ENCODE measurements around the gene GPRC5A. TPM values are rescaled to one million over a fixed set of nuclear protein-coding genes. Genes with fewer than 3 reads are reported as not detected.

Gene GPRC5A
- total and polyA plus RNA-seq, 10 of the 15 experiments (the other 5 are each of a cell fraction or from before 2014, with no cell fraction given) = 0.10 to 2.8 (median 1.1) TPM

- Histone ChIP-seq H3K4me2 (ENCODE audit: control insufficient read depth, insufficient read depth) (no peak overlapping the region), H3K4me3 (no peak overlapping the region), H3K9me3 (replicated peaks; ENCODE audit: control insufficient read depth, insufficient read depth, low read length) (no peaks in the 10 kb centered on the region), H2AFZ (ENCODE audit: control insufficient read depth, low read depth, low read length) (no peak overlapping the region), H3K27ac (ENCODE audit: control insufficient read depth, insufficient read depth) (no peak overlapping the region), H3K36me3 (ENCODE audit: control insufficient read depth in 2 of 2, insufficient read depth in 2 of 2, low read length in 1 of 2) (no peaks in the 10 kb centered on the region), H3K9ac (ENCODE audit: control insufficient read depth, insufficient read depth, low read length) (no peak overlapping the region), H3K79me2 (ENCODE audit: control insufficient read depth, insufficient read depth, low read length) (no peaks in the 10 kb centered on the region), H3K4me1 (ENCODE audit: control insufficient read depth, insufficient read depth, low read length) (peaks cover 5% of the 10 kb centered on the region), H4K20me1 (ENCODE audit: control insufficient read depth, insufficient read depth) (no peaks in the 10 kb centered on the region), H3K27me3 (replicated peaks in 1 of 2; ENCODE audit: control insufficient read depth in 2 of 2, insufficient read depth in 2 of 2, low read length in 1 of 2) (no peaks in the 10 kb centered on the region)
- CTCF ChIA-PET = interaction anchor here (1.5 to 2.6 kb wide), 2 partner anchors 15 to 90 kb away, joined by 3 to 9 read pairs; no protein-coding TSS in a partner anchor
- DNase-seq (ENCODE audit: low read depth, low spot score) (no peak), FAIRE-seq (no peak), ATAC-seq (no peak)
- intact Hi-C loops (cut with micrococcal nuclease; ENCODE audit: unreplicated experiment) = no loop called here
- WGBS (ENCODE audit: insufficient coverage, insufficient replicate concordance, low lambda C conversion rate, missing lambda C conversion rate) = 79% methylated on average over 9 of the region's 9 CpGs
- no peak for TF ChIP-seq SMAD1 (IDR thresholded peaks at IDR 0.05; ENCODE audit: low read depth, partially characterized antibody)
- TF ChIP-seq, protein P1, sequence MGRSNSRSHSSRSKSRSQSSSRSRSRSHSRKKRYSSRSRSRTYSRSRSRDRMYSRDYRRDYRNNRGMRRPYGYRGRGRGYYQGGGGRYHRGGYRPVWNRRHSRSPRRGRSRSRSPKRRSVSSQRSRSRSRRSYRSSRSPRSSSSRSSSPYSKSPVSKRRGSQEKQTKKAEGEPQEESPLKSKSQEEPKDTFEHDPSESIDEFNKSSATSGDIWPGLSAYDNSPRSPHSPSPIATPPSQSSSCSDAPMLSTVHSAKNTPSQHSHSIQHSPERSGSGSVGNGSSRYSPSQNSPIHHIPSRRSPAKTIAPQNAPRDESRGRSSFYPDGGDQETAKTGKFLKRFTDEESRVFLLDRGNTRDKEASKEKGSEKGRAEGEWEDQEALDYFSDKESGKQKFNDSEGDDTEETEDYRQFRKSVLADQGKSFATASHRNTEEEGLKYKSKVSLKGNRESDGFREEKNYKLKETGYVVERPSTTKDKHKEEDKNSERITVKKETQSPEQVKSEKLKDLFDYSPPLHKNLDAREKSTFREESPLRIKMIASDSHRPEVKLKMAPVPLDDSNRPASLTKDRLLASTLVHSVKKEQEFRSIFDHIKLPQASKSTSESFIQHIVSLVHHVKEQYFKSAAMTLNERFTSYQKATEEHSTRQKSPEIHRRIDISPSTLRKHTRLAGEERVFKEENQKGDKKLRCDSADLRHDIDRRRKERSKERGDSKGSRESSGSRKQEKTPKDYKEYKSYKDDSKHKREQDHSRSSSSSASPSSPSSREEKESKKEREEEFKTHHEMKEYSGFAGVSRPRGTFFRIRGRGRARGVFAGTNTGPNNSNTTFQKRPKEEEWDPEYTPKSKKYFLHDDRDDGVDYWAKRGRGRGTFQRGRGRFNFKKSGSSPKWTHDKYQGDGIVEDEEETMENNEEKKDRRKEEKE (IDR thresholded peaks at IDR 0.05) = no peak
- no peak for TF ChIP-seq MTA3 (IDR thresholded peaks at IDR 0.05; ENCODE audit: borderline replicate concordance, low read length)
- TF ChIP-seq SP1 (IDR thresholded peaks at IDR 0.05; ENCODE audit: low read depth, low read length) = no peak
- TF ChIP-seq ZSCAN29 (IDR thresholded peaks at IDR 0.05) = no peak
- no peak for TF ChIP-seq PML (IDR thresholded peaks at IDR 0.05; ENCODE audit: low read length)
- no peak for TF ChIP-seq ZNF687 (IDR thresholded peaks at IDR 0.05)
- TF ChIP-seq EP300 (IDR thresholded peaks at IDR 0.05; ENCODE audit: borderline replicate concordance in 1 of 2, control insufficient read depth in 1 of 2, low read depth in 2 of 2, low read length in 2 of 2) = no peak
- TF ChIP-seq, protein P2, sequence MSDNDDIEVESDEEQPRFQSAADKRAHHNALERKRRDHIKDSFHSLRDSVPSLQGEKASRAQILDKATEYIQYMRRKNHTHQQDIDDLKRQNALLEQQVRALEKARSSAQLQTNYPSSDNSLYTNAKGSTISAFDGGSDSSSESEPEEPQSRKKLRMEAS (IDR thresholded peaks at IDR 0.05; ENCODE audit: low read depth, low read length) = no peak
- no TSS peak for BruUV-seq (replicated peaks)
- RAD21 ChIA-PET (ENCODE audit: unreplicated experiment) = interaction anchor here (0.5 kb wide), 1 partner anchor 13 kb away, joined by 6 read pairs; the partner anchor contains the start of gene GPRC5A
- POLR2A ChIA-PET = no interaction called here
- in situ Hi-C loops (cut with MboI) = no loop called here
- SMC1A ChIA-PET (ENCODE audit: uncharacterized antibody, unreplicated experiment) = interaction anchor here (0.7 kb wide), 1 partner anchor 90 kb away, joined by 3 read pairs; no protein-coding TSS in a partner anchor
Observed at GRCh38 chr12:12877781-12878455, 13.4 kb upstream of the GPRC5A start.

Measured in GM12878 (cell line).